Urothelium cell line (cell line): ENCODE results near the gene AK8.

Source experiments
- DNase-seq: peaks from one replicate; pipeline ENCODE4 v3.0.0; 2011; ENCODE audit warnings: low spot score, mixed read lengths
- FAIRE-seq: peaks from 2 replicates; lab custom pipeline; 2011; peaks lifted over from hg19 to GRCh38; lab: Jason Lieb, UNC

AK8 gene

GRCh38 chr9:132888151-132888550, 10.1 kb upstream of the AK8 start:
- DNase-seq: no peak
- FAIRE-seq: no peak

GRCh38 chr9:132887181-132888120, 9.4 kb upstream of the AK8 start:
- FAIRE-seq: no peak

GRCh38 chr9:132886334-132886725, 8.2 kb upstream of the AK8 start:
- no peak for DNase-seq
- no peak for FAIRE-seq

More at GRCh38 chr9:132887181-132888120, 9.4 kb upstream of the AK8 start:
- no peak for DNase-seq

GRCh38 chr9:132885720-132886333, 7.7 kb upstream of the AK8 start:
- FAIRE-seq (no peak), DNase-seq (no peak)

GRCh38 chr9:132883349-132884294, 5.5 kb upstream of the AK8 start:
- DNase-seq (no peak), FAIRE-seq (no peak)

GRCh38 chr9:132882616-132883015, 4.5 kb upstream of the AK8 start:
- no peak for FAIRE-seq
- DNase-seq: no peak

- FAIRE-seq: no peak
These were observed 3.7 kb upstream of the AK8 start for GRCh38 chr9:132881826-132882225.

GRCh38 chr9:132880324-132880661, 2.2 kb upstream of the AK8 start:
- FAIRE-seq (no peak), DNase-seq (no peak)

More at GRCh38 chr9:132881826-132882225, 3.7 kb upstream of the AK8 start:
- DNase-seq: no peak

GRCh38 chr9:132879457-132880323, 1.6 kb upstream of the AK8 start:
- DNase-seq: no peak
- no peak for FAIRE-seq

- FAIRE-seq (no peak), DNase-seq (peak; percentile 72)
These were observed 792 bp upstream of the AK8 start, which contains the start of gene SPACA9 for GRCh38 chr9:132878695-132879456. Gene SPACA9 (plus strand): TSS chr9:132878898. CDS start chr9:132883948, 5,050 bp downstream.

GRCh38 chr9:132877458-132877823, 643 bp downstream of the AK8 start:
- no peak for DNase-seq
- FAIRE-seq: no peak

- DNase-seq: no peak
- FAIRE-seq: no peak
These were observed 1.2 kb downstream of the AK8 start for GRCh38 chr9:132876849-132877248.

- DNase-seq (no peak), FAIRE-seq (no peak)
These were observed 2.9 kb downstream of the AK8 start for GRCh38 chr9:132875159-132875558.

- FAIRE-seq: no peak
- no peak for DNase-seq
These were observed 4.7 kb downstream of the AK8 start for GRCh38 chr9:132873403-132873802.

GRCh38 chr9:132869266-132869665, 8.8 kb downstream of the AK8 start:
- FAIRE-seq: no peak

GRCh38 chr9:132866898-132867297, 11.2 kb downstream of the AK8 start:
- no peak for FAIRE-seq

More at GRCh38 chr9:132869266-132869665, 8.8 kb downstream of the AK8 start:
- DNase-seq: no peak

GRCh38 chr9:132864691-132865090, 13.4 kb downstream of the AK8 start:
- FAIRE-seq (no peak), DNase-seq (no peak)

More at GRCh38 chr9:132866898-132867297, 11.2 kb downstream of the AK8 start:
- no peak for DNase-seq

- DNase-seq (no peak), FAIRE-seq (no peak)
These were observed 13.8 kb downstream of the AK8 start for GRCh38 chr9:132864277-132864676.

GRCh38 chr9:132863096-132863495, 15.0 kb downstream of the AK8 start:
- DNase-seq (no peak), FAIRE-seq (no peak)
